NCI-H510A (cell line): ENCODE data around the gene MLPH.

Experiments used
- DNase-seq: peaks from one replicate; lab custom pipeline; 2025; lab: John Stamatoyannopoulos, UW

MLPH gene

DNA sequence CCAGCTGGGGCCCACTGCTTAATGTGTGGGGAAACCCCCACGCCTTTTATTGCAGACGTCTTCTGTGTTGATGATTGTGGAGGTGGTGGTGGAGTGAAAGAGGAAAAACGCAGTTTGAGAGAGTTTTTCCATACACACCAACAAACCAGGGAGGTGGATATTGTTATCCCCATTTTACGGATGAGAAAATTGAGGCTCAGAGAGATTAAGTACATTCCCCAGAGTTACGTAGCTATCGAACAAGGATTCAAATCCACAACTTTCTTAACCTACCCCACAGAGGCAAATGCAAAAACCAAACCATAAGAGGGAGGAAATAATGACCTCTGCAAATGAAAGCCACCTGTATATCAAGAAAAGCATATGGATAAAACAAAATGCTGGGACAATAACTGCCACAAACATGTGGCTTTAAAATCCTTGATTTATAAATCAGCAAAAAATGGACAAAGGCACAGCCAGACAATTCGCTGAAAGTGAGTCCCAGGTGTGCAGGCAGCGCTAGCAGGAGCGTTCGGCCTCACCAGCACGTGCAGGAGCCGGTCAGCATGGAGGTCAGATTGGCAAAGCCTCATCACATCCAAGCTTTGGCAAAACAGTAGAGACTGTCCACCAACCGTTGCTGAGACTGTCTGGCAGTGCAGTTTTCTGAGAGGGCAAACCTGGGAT, 116.1 kb downstream of the MLPH start:
- no peak for DNase-seq

DNA sequence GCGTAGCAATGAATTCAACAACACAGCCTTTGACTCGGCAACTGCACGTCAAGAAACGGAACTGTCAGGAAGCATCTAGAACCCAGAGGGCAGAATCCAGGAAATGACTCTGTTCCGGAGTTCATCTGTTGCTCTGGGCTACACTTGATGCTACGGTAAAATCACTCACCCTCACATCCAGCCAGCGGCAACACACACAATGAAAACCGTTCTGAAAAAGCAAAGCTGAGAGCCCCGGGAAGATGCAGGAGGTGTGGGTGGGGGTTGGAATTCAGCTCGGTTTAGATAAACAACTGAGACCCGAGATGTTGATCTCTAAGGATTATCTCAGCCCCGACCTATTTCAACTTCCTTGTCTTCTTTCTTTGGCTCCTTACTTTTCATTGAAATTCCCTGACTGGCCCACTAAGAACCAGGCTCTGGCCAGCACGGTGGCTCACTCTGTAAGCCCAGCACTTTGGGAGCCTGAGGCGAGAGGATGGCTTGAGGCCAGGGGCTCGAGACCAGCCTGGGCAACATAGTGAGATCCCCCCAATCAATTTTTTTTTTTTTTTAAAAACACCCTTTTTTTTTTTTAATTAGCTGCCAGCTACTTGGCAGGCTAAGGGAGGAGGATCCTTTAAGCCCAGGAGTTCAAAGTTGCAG, 116.8 kb downstream of the MLPH start:
- no peak for DNase-seq

DNA sequence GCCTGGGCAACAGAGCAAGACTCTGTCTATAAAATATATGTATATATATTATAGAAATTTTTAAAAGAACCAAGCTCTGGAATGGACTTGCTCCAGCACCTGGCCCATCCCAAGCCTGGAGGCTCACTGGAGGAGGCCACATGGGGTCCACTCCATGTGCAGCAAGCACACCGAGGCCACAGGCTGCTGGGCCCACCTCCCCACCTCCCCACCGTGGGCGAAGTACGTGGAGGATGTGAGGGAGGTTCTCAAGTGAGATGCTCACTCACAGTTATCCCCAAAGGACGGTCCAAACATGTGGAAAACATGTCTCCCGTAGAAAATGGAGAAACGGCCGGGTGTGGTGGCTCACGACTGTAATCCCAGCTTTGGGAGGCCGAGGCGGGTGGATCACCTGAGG, 117.3 kb downstream of the MLPH start:
- no peak for DNase-seq
